ENCODE data around the gene IFI35.

The IFI35 gene

DNA sequence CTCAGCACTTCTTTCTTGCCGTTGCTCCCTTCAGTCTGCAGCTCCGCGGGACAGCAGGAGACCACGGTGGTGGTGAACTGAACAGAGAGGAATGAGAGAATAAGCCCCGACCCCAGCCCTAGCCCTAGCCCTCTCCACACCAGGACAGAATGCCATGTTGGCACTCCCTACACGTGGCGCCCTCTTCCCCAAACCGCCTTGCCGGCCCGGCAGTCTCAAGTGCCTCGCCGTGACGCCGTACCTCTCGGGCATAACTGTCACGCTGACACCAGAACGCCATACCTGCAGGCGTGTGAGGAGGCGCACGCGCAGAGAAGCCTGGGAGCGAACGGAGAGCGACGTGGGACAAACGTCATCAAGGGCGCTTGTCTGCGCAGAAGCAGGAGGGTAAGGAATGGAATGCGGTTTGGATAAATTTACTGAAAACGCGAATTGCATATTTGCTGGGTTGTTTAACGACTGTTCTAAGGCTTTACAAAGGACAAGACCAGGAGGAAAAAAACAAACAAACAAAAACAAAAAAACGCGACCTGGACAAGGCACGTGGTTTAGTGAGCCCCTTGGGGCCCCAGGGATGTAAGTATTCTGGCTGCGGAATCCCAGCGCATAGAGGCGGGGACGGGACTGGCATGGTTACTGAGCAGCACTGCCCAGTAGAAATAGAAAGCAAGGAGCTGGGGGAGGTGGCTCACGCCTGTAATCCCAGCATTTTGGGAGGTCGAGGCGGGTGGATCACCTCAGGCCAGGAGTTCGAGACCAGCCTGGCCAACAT, 42.2 kb upstream of the IFI35 start, which contains the start of gene AARSD1 (continued):
- TF ChIP-seq, protein P1, sequence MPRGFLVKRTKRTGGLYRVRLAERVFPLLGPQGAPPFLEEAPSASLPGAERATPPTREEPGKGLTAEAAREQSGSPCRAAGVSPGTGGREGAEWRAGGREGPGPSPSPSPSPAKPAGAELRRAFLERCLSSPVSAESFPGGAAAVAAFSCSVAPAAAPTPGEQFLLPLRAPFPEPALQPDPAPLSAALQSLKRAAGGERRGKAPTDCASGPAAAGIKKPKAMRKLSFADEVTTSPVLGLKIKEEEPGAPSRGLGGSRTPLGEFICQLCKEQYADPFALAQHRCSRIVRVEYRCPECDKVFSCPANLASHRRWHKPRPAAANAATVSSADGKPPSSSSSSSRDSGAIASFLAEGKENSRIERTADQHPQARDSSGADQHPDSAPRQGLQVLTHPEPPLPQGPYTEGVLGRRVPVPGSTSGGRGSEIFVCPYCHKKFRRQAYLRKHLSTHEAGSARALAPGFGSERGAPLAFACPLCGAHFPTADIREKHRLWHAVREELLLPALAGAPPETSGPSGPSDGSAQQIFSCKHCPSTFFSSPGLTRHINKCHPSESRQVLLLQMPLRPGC (tag by site-specific recombination; IDR thresholded peaks at IDR 0.05): peak; percentile 86
- TF ChIP-seq ZNF121 (tag by site-specific recombination; IDR thresholded peaks at IDR 0.05) (no peak), ZNF324 (tag by site-specific recombination; IDR thresholded peaks at IDR 0.05) (no peak), ZNF561 (tag by site-specific recombination; IDR thresholded peaks at IDR 0.05; ENCODE audit: borderline replicate concordance) (0 out of 2 replicates have a peak, but pooled peaks have one; percentile 7), HOXC10 (CRISPR knock-in tag; IDR thresholded peaks at IDR 0.05) (no peak), ZNF514 (tag by site-specific recombination; IDR thresholded peaks at IDR 0.05) (no peak), ZNF391 (tag by site-specific recombination; IDR thresholded peaks at IDR 0.05; ENCODE audit: borderline replicate concordance, low read depth) (peak; percentile 86; the same call in 1 of the 2 replicates), ZNF555 (tag by site-specific recombination; conservative IDR thresholded peaks at IDR 0.05) (no peak), ZNF335 (tag by site-specific recombination; conservative IDR thresholded peaks at IDR 0.05) (peak; percentile 99), SCRT2 (tag by site-specific recombination; IDR thresholded peaks at IDR 0.05) (0 out of 2 replicates have a peak, but pooled peaks have one; percentile 41), SP2 (tag by site-specific recombination; IDR thresholded peaks at IDR 0.05) (no peak), ZFHX2 (tag by site-specific recombination; conservative IDR thresholded peaks at IDR 0.05) (no peak), GFI1B (tag by site-specific recombination; IDR thresholded peaks at IDR 0.05) (no peak), KLF1 (tag by site-specific recombination; IDR thresholded peaks at IDR 0.05) (peak; percentile 37; the same call in 1 of the 2 replicates), GLIS1 (tag by site-specific recombination; IDR thresholded peaks at IDR 0.05) (peak; percentile 13; the same call in 1 of the 2 replicates), KLF10 (tag by site-specific recombination; IDR thresholded peaks at IDR 0.05) (no peak), ZNF354C (tag by site-specific recombination; IDR thresholded peaks at IDR 0.05; ENCODE audit: borderline replicate concordance, low read depth) (no peak), ZEB2 (tag by site-specific recombination; IDR thresholded peaks at IDR 0.05) (peak; percentile 71), ZNF146 (tag by site-specific recombination; IDR thresholded peaks at IDR 0.05) (no peak), OVOL3 (tag by site-specific recombination; IDR thresholded peaks at IDR 0.05) (peak; percentile 38; the same call in 1 of the 2 replicates), ZNF311 (tag by site-specific recombination; IDR thresholded peaks at IDR 0.05; ENCODE audit: borderline replicate concordance) (no peak), ZNF610 (tag by site-specific recombination; IDR thresholded peaks at IDR 0.05; ENCODE audit: borderline replicate concordance) (peak; percentile 46; the same call in 1 of the 2 replicates), YY1 (tag by site-specific recombination; IDR thresholded peaks at IDR 0.05) (peak; percentile 75; the same call in 1 of the 2 replicates), ZBTB21 (tag by site-specific recombination; IDR thresholded peaks at IDR 0.05) (peak; percentile 95), MYNN (tag by site-specific recombination; IDR thresholded peaks at IDR 0.05; ENCODE audit: borderline replicate concordance) (no peak; the same call in 1 of the 2 replicates), ZNF221 (tag by site-specific recombination; IDR thresholded peaks at IDR 0.05; ENCODE audit: borderline replicate concordance) (no peak), ZNF404 (tag by site-specific recombination; IDR thresholded peaks at IDR 0.05) (no peak), ZNF501 (tag by site-specific recombination; IDR thresholded peaks at IDR 0.05) (peak; percentile 90), ZNF654 (tag by site-specific recombination; IDR thresholded peaks at IDR 0.05; ENCODE audit: low read depth) (no peak), SP3 (tag by site-specific recombination; IDR thresholded peaks at IDR 0.05) (peak; percentile 57), ZFP69B (tag by site-specific recombination; IDR thresholded peaks at IDR 0.05) (0 out of 2 replicates have a peak, but pooled peaks have one; percentile 54), ZNF626 (tag by site-specific recombination; IDR thresholded peaks at IDR 0.05) (no peak)
- TF ChIP-seq, protein P2, sequence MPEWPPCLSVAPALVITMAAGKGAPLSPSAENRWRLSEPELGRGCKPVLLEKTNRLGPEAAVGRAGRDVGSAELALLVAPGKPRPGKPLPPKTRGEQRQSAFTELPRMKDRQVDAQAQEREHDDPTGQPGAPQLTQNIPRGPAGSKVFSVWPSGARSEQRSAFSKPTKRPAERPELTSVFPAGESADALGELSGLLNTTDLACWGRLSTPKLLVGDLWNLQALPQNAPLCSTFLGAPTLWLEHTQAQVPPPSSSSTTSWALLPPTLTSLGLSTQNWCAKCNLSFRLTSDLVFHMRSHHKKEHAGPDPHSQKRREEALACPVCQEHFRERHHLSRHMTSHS (tag by site-specific recombination; IDR thresholded peaks at IDR 0.05): no peak
- TF ChIP-seq, protein P3, sequence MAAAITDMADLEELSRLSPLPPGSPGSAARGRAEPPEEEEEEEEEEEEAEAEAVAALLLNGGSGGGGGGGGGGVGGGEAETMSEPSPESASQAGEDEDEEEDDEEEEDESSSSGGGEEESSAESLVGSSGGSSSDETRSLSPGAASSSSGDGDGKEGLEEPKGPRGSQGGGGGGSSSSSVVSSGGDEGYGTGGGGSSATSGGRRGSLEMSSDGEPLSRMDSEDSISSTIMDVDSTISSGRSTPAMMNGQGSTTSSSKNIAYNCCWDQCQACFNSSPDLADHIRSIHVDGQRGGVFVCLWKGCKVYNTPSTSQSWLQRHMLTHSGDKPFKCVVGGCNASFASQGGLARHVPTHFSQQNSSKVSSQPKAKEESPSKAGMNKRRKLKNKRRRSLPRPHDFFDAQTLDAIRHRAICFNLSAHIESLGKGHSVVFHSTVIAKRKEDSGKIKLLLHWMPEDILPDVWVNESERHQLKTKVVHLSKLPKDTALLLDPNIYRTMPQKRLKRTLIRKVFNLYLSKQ (tag by site-specific recombination; IDR thresholded peaks at IDR 0.05; ENCODE audit: borderline replicate concordance): no peak
- TF ChIP-seq, protein P4, sequence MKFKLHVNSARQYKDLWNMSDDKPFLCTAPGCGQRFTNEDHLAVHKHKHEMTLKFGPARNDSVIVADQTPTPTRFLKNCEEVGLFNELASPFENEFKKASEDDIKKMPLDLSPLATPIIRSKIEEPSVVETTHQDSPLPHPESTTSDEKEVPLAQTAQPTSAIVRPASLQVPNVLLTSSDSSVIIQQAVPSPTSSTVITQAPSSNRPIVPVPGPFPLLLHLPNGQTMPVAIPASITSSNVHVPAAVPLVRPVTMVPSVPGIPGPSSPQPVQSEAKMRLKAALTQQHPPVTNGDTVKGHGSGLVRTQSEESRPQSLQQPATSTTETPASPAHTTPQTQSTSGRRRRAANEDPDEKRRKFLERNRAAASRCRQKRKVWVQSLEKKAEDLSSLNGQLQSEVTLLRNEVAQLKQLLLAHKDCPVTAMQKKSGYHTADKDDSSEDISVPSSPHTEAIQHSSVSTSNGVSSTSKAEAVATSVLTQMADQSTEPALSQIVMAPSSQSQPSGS (tag by site-specific recombination; IDR thresholded peaks at IDR 0.05; ENCODE audit: low read depth): peak; percentile 72
- TF ChIP-seq, protein P5, sequence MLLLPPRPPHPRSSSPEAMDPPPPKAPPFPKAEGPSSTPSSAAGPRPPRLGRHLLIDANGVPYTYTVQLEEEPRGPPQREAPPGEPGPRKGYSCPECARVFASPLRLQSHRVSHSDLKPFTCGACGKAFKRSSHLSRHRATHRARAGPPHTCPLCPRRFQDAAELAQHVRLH (tag by site-specific recombination; IDR thresholded peaks at IDR 0.05): 0 out of 2 replicates have a peak, but pooled peaks have one; percentile 15

Measured in HEK293 (cell line).